ENCODE measurements around the gene SYNPO2.

The SYNPO2 gene

DNA sequence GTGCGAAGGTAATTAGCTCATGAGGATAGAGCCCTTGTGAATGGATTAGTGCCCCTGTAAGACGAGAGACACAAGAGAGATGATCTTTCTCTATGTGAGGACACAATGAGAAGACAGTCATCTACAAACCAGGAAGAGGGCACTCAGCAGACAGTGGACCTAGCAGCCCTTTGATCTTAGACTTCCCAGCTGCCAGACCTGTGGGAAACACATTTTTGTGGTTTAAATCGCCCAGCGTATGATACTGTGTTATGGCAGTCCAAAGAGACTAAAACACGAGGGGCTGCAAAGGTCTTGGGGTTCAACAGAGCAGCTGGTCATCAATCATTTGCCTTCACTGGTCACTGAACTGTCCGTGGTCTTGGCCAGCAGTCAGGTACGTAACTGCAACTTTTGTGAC lies 9.2 kb upstream of the SYNPO2 start:
- H3K4me3 ChIP-seq (ENCODE audit: low read length) = no peak overlapping the region
- H3K27me3 ChIP-seq (ENCODE audit: control insufficient read depth, insufficient read depth, low read length) = no peaks in the 10 kb centered on the region
- no peak for DNase-seq (ENCODE audit: low read depth, low spot score)
- H3K36me3 ChIP-seq (ENCODE audit: control insufficient read depth, insufficient read depth, low read length) = no peaks in the 10 kb centered on the region
- no peaks in the 10 kb centered on the region for H3K9me3 ChIP-seq (ENCODE audit: control insufficient read depth, insufficient read depth, low read length)
- H3K27ac ChIP-seq (ENCODE audit: low read length) = no peak overlapping the region
- no CpG with 5 or more reads among the region's 7 CpGs for WGBS (ENCODE audit: insufficient coverage, insufficient read length)
- H3K4me1 ChIP-seq (ENCODE audit: control insufficient read depth, insufficient read depth, low read length) = 0 out of 2 replicates have a peak, but pooled peaks cover 2% of the 10 kb centered on the region

DNA sequence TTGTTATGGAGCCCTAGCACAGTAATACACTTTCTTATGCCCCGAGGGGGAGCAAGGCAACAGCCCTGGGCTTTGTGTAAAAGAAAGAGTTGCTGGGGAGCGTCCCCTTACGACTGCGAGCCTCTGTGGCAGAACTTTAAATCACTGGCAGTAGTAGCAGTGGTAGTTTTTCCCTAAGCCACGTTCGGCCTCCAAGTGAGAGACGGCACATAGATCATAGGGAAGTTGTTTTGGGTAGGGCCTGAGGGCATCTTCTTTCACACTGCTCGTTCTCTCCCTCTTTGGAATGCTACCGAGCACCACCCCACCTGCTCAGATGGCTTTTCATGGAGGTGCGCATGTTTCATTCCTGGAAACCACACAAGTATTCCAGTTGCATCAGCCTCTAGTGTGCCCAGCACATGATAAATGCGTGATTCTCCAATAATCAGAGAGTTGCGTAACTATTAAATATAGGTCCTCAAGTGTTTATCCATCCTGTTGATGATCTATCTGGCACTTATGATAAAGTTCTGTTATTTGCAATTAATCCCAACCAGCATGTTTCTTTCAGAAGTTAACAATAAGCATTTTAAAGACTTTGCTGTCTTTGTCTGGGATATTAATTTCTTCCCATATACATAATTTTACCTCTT lies 7.0 kb upstream of the SYNPO2 start:
- DNase-seq (ENCODE audit: low read depth, low spot score) = no peak

DNA sequence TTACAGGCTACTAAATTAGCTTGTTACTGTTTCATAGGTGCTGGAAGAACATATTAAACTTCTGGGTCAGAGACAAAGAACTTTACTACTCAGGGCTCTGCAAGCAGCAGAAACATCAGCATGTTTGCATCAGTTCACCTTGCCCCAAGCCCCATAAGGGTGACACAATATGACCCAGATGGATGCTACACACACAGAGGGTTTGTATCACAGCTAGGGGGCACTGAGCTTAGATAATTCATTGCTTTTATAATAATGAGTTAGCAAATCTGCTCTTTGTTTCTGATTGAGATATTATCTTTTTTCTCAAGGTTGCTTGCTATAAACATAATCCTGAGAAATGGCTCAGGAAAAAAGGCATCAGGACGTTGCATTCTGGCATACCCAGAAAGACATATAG lies 4.8 kb upstream of the SYNPO2 start:
- no peak for DNase-seq (ENCODE audit: low read depth, low spot score)
- 0 out of 2 replicates have a peak, but pooled peaks cover 2% of the 10 kb centered on the region for H3K4me1 ChIP-seq (ENCODE audit: control insufficient read depth, insufficient read depth, low read length)
- no peak overlapping the region for H3K27ac ChIP-seq (ENCODE audit: low read length)
- no peak overlapping the region for H3K4me3 ChIP-seq (ENCODE audit: low read length)
- no peaks in the 10 kb centered on the region for H3K27me3 ChIP-seq (ENCODE audit: control insufficient read depth, insufficient read depth, low read length)
- no peaks in the 10 kb centered on the region for H3K9me3 ChIP-seq (ENCODE audit: control insufficient read depth, insufficient read depth, low read length)
- no CpG with 5 or more reads among the region's 1 CpG for WGBS (ENCODE audit: insufficient coverage, insufficient read length)
- H3K36me3 ChIP-seq (ENCODE audit: control insufficient read depth, insufficient read depth, low read length) = no peaks in the 10 kb centered on the region

More for the DNA sequence above, 7.0 kb upstream of the SYNPO2 start:
- Histone ChIP-seq H3K27me3 (ENCODE audit: control insufficient read depth, insufficient read depth, low read length) (no peaks in the 10 kb centered on the region), H3K4me3 (ENCODE audit: low read length) (no peak overlapping the region), H3K36me3 (ENCODE audit: control insufficient read depth, insufficient read depth, low read length) (no peaks in the 10 kb centered on the region), H3K27ac (ENCODE audit: low read length) (no peak overlapping the region), H3K4me1 (ENCODE audit: control insufficient read depth, insufficient read depth, low read length) (0 out of 2 replicates have a peak, but pooled peaks cover 2% of the 10 kb centered on the region), H3K9me3 (ENCODE audit: control insufficient read depth, insufficient read depth, low read length) (no peaks in the 10 kb centered on the region)
- no CpG with 5 or more reads among the region's 12 CpGs for WGBS (ENCODE audit: insufficient coverage, insufficient read length)

DNA sequence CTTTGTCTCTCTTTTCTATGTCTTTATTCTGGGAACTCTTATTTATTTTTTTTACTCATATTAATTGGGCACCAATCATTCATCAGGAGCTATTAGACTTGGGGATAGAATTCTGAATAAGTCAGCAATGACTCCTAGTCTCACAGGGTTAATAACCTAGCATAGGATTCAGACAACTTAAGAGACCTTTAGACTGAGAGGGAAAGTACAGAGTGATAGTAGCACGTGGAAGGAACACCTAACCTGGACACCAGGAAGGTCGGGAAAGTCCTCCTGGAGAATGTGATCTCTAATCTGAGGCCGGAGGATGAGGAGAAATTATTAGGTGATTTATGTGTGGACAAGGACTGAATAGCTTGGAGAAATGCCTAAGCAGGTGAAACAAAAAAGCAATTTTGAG lies 3.9 kb upstream of the SYNPO2 start:
- Histone ChIP-seq H3K36me3 (ENCODE audit: control insufficient read depth, insufficient read depth, low read length) (no peaks in the 10 kb centered on the region), H3K9me3 (ENCODE audit: control insufficient read depth, insufficient read depth, low read length) (no peaks in the 10 kb centered on the region), H3K4me1 (ENCODE audit: control insufficient read depth, insufficient read depth, low read length) (0 out of 2 replicates have a peak, but pooled peaks cover 2% of the 10 kb centered on the region), H3K4me3 (ENCODE audit: low read length) (no peak overlapping the region), H3K27me3 (ENCODE audit: control insufficient read depth, insufficient read depth, low read length) (no peaks in the 10 kb centered on the region), H3K27ac (ENCODE audit: low read length) (no peak overlapping the region)
- WGBS (ENCODE audit: insufficient coverage, insufficient read length) = no CpG with 5 or more reads among the region's 3 CpGs
- DNase-seq (ENCODE audit: low read depth, low spot score) = no peak

DNA sequence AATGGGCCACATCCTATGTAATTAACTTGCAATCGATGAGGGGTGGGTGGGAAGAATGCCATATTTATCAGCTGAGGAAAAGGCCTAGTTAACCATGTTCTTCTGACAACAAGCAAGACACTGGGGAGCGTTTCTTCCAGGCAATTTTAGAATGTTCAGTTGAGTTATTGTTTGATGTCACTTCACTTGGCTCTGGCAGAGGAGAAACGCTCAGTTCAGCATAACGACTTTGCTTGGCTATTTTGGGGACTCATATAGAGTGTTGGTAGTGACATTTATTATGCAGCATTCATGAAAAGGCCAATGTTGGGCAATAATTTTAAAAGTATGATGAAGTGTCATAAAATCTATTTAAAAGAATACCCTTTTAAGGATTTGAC lies 648 bp downstream of the SYNPO2 start:
- no peak for DNase-seq (ENCODE audit: low read depth, low spot score)
- Histone ChIP-seq H3K36me3 (ENCODE audit: control insufficient read depth, insufficient read depth, low read length) (no peaks in the 10 kb centered on the region), H3K9me3 (ENCODE audit: control insufficient read depth, insufficient read depth, low read length) (no peaks in the 10 kb centered on the region), H3K4me3 (ENCODE audit: low read length) (no peak overlapping the region), H3K27me3 (ENCODE audit: control insufficient read depth, insufficient read depth, low read length) (no peaks in the 10 kb centered on the region), H3K27ac (ENCODE audit: low read length) (no peak overlapping the region), H3K4me1 (ENCODE audit: control insufficient read depth, insufficient read depth, low read length) (no peaks in the 10 kb centered on the region)
- no CpG with 5 or more reads among the region's 4 CpGs for WGBS (ENCODE audit: insufficient coverage, insufficient read length)

DNA sequence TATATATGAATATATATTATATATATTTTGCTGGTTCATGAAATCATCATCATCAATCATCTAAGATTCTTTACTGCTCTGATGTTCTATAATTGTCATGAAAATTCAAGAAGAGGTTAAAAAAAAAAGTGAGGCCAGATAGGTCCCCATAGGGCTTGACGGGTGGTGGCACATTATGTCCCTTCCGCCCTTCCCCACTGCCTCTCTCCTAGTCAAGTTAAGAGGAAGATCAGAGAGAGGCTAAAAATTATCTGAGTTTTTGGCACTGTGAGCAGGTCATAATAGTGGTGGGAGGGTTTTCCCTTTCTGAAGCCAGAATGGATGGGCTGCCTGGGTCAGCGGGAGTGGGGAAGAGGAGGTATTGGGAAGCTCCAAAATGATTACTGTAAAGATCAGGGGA lies 5.4 kb downstream of the SYNPO2 start:
- no peak for DNase-seq (ENCODE audit: low read depth, low spot score)
- Histone ChIP-seq H3K4me3 (ENCODE audit: low read length) (no peak overlapping the region), H3K36me3 (ENCODE audit: control insufficient read depth, insufficient read depth, low read length) (no peaks in the 10 kb centered on the region), H3K4me1 (ENCODE audit: control insufficient read depth, insufficient read depth, low read length) (no peaks in the 10 kb centered on the region), H3K27me3 (ENCODE audit: control insufficient read depth, insufficient read depth, low read length) (no peaks in the 10 kb centered on the region), H3K27ac (ENCODE audit: low read length) (no peak overlapping the region), H3K9me3 (ENCODE audit: control insufficient read depth, insufficient read depth, low read length) (no peaks in the 10 kb centered on the region)
- WGBS (ENCODE audit: insufficient coverage, insufficient read length) = no CpG with 5 or more reads among the region's 3 CpGs

DNA sequence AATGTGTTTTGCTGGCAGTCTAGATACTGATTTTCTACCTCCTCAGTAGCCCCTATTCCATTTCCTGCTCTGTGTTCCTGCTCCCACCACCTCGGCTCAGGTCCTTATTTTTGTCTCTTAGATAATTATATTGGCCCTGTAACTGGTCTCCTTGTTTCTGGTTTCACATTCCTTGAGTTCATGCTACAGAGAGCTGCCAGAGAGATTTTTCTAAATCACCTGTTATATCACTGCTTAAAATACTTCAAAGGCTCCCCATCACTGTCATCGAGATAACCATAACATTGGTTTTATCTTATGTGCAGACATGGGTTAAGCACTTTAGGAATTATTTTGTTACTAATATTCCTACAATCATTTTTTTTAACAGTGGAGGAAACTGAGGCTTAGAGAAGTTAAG lies 9.6 kb downstream of the SYNPO2 start:
- Histone ChIP-seq H3K27ac (ENCODE audit: low read length) (no peak overlapping the region), H3K9me3 (ENCODE audit: control insufficient read depth, insufficient read depth, low read length) (no peaks in the 10 kb centered on the region), H3K27me3 (ENCODE audit: control insufficient read depth, insufficient read depth, low read length) (no peaks in the 10 kb centered on the region), H3K4me1 (ENCODE audit: control insufficient read depth, insufficient read depth, low read length) (no peaks in the 10 kb centered on the region), H3K36me3 (ENCODE audit: control insufficient read depth, insufficient read depth, low read length) (no peaks in the 10 kb centered on the region), H3K4me3 (ENCODE audit: low read length) (no peak overlapping the region)
- WGBS (ENCODE audit: insufficient coverage, insufficient read length) = no CpG with 5 or more reads among the region's 2 CpGs
- DNase-seq (ENCODE audit: low read depth, low spot score) = no peak

DNA sequence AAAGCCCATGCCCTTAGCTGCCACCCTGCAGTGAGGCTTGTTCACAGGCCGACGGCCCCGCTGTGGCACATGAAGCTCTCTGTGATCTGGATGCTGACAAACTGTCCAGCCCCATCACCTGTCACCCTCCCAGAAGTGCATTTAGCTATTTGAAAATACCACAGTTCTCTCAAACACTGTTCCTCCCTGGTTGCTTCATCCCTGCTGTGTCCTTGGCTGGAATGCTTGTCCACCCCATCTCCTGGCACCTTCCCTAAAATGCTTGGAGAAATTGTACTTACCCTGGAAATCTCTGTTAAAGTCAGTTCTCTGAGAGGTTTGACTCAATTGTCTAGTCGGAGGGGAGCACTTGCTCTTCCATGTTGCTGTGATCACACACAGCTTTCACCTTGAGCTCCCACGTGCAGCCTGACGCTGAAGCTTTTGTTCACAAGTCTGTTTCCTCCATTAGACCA lies 10.1 kb downstream of the SYNPO2 start:
- H3K4me3 ChIP-seq (ENCODE audit: low read length) = no peak overlapping the region
- no peaks in the 10 kb centered on the region for H3K27me3 ChIP-seq (ENCODE audit: control insufficient read depth, insufficient read depth, low read length)
- no CpG with 5 or more reads among the region's 6 CpGs for WGBS (ENCODE audit: insufficient coverage, insufficient read length)
- H3K9me3 ChIP-seq (ENCODE audit: control insufficient read depth, insufficient read depth, low read length) = no peaks in the 10 kb centered on the region
- no peaks in the 10 kb centered on the region for H3K36me3 ChIP-seq (ENCODE audit: control insufficient read depth, insufficient read depth, low read length)
- no peaks in the 10 kb centered on the region for H3K4me1 ChIP-seq (ENCODE audit: control insufficient read depth, insufficient read depth, low read length)
- DNase-seq (ENCODE audit: low read depth, low spot score) = no peak
- H3K27ac ChIP-seq (ENCODE audit: low read length) = no peak overlapping the region

DNA sequence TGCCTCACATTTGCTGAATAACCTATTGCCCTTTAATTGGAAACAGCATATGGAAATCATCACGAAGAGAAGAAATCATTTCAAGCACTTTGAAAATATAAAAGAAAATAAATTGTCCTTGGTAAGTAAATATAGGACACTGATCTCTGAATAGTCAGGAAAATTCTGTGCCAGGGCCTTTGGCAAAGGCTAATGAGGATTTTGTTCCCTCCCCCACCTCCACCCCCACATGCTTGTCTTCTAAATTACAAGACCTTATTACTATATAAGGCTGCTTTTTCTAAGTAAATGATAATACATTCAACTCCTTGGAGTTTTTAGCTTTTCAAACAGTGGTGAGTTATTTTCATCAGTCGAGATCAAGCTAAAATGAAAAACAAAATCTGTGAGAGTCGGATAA lies 15.8 kb downstream of the SYNPO2 start:
- no peak overlapping the region for H3K4me3 ChIP-seq (ENCODE audit: low read length)
- no peak overlapping the region for H3K27ac ChIP-seq (ENCODE audit: low read length)
- no peaks in the 10 kb centered on the region for H3K27me3 ChIP-seq (ENCODE audit: control insufficient read depth, insufficient read depth, low read length)
- no peaks in the 10 kb centered on the region for H3K36me3 ChIP-seq (ENCODE audit: control insufficient read depth, insufficient read depth, low read length)
- no peaks in the 10 kb centered on the region for H3K9me3 ChIP-seq (ENCODE audit: control insufficient read depth, insufficient read depth, low read length)
- no peak for DNase-seq (ENCODE audit: low read depth, low spot score)
- no CpG with 5 or more reads among the region's 3 CpGs for WGBS (ENCODE audit: insufficient coverage, insufficient read length)
- no peaks in the 10 kb centered on the region for H3K4me1 ChIP-seq (ENCODE audit: control insufficient read depth, insufficient read depth, low read length)

DNA sequence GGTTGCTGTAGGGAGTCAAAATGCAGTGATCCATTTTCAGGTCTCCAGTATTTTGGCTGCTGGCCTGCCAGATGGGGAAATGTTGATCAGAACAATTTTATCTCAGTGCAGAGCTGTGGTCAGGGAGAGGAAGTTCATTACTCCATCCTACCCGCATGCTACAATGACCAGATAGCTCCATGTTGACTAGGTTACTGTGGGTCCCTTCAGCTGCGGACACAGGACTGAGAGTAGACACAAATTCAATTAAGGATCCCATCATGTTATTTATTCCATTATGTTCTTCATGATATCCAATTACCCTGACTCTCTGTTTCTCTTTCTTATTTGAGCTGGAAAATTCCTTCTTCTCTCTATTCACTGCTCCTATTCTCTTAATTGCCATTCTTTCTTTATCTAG lies 16.3 kb downstream of the SYNPO2 start:
- WGBS (ENCODE audit: insufficient coverage, insufficient read length) = no CpG with 5 or more reads among the region's 2 CpGs
- Histone ChIP-seq H3K4me1 (ENCODE audit: control insufficient read depth, insufficient read depth, low read length) (no peaks in the 10 kb centered on the region), H3K27ac (ENCODE audit: low read length) (no peak overlapping the region), H3K36me3 (ENCODE audit: control insufficient read depth, insufficient read depth, low read length) (no peaks in the 10 kb centered on the region), H3K27me3 (ENCODE audit: control insufficient read depth, insufficient read depth, low read length) (no peaks in the 10 kb centered on the region), H3K9me3 (ENCODE audit: control insufficient read depth, insufficient read depth, low read length) (no peaks in the 10 kb centered on the region), H3K4me3 (ENCODE audit: low read length) (no peak overlapping the region)
- DNase-seq (ENCODE audit: low read depth, low spot score) = no peak

DNA sequence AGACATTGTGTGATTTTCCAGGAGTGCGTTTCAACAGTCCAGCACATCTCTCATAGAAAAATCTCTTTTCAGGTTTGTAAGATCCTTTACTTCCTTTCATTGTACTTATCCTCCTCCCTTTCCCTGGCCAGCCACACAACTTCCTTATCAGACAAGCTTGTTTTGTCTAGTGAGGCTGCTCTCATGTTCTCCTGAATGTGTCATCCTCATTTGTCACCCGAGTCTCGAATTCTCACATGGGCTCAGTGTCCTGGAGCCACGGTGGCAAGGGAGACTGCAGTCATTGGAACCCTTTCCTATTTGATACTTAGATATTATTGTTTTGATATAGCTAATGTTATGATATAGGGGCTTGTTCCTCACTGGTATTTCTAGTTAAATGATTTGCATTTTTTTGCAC lies 16.9 kb downstream of the SYNPO2 start:
- no peaks in the 10 kb centered on the region for H3K4me1 ChIP-seq (ENCODE audit: control insufficient read depth, insufficient read depth, low read length)
- H3K4me3 ChIP-seq (ENCODE audit: low read length) = no peak overlapping the region
- H3K27me3 ChIP-seq (ENCODE audit: control insufficient read depth, insufficient read depth, low read length) = no peaks in the 10 kb centered on the region
- no peaks in the 10 kb centered on the region for H3K9me3 ChIP-seq (ENCODE audit: control insufficient read depth, insufficient read depth, low read length)
- WGBS (ENCODE audit: insufficient coverage, insufficient read length) = no CpG with 5 or more reads among the region's 4 CpGs
- H3K36me3 ChIP-seq (ENCODE audit: control insufficient read depth, insufficient read depth, low read length) = no peaks in the 10 kb centered on the region
- H3K27ac ChIP-seq (ENCODE audit: low read length) = no peak overlapping the region
- no peak for DNase-seq (ENCODE audit: low read depth, low spot score)

Data from iPS DF 6.9 (cell line).